B cell (primary cell): Measurements from ENCODE around the gene TP53BP2. TPM values are rescaled to one million over a fixed set of nuclear protein-coding genes. Genes with fewer than 3 reads are reported as not detected.

Source experiments
- ATAC-seq: fragments of 200-7000 bp; cut with Tn5 transposase; one replicate; pipeline ENCODE4 v1.10.0; 2021; ENCODE audit warnings: low read depth, mild to moderate bottlenecking, moderate number of reproducible peaks, moderate library complexity
- CTCF ChIA-PET: fragments of 350-600 bp; sonication (Branson Sonifier 250); formaldehyde crosslinking; loops from one replicate; lab custom pipeline; 2021; ENCODE audit warnings: antibody characterized with exemption, inconsistent platforms; lab: Charles Lee
- POLR2A ChIA-PET: fragments of 350-600 bp; sonication (Branson Sonifier 250); formaldehyde crosslinking; loops from one replicate; lab custom pipeline; 2021; ENCODE audit warnings: antibody characterized with exemption; lab: Charles Lee
- DNase-seq: peaks from one replicate; pipeline ENCODE4 v3.0.0; 2013
- H2AFZ ChIP-seq: 2 replicates; pipeline ENCODE4 v1.6.1; 2012; ENCODE audit warnings: mild to moderate bottlenecking, low read depth, low read length; ENCODE audit not compliant: insufficient read depth, poor library complexity, severe bottlenecking
- H3K27ac ChIP-seq, 2 donors: 1 replicate in 1 of 2; 2 replicates in 1 of 2; pipeline ENCODE4 v1.5.1; 2012 to 2013; ENCODE audit warnings: low read length in 2 of 2, mild to moderate bottlenecking in 2 of 2, moderate library complexity in 1 of 2
- H3K27me3 ChIP-seq, 4 experiments: fragments of 200-600 bp in 1 of 4; sonication (generic) in 1 of 4; replicated peaks in 1 of 4; 1 replicate in 2 of 4; 2 replicates in 2 of 4; pipeline versions ENCODE4 v1.6.1 to v1.7.0; 2013 to 2016; ENCODE audit warnings: low read length in 3 of 4, mild to moderate bottlenecking in 2 of 4, mixed read lengths in 1 of 4, moderate library complexity in 1 of 4; ENCODE audit not compliant: insufficient read depth in 4 of 4, control insufficient read depth in 3 of 4; ENCODE audit errors: control extremely low read depth in 1 of 4
- H3K36me3 ChIP-seq, 2 experiments: replicated peaks in 1 of 2; 1 replicate in 1 of 2; 2 replicates in 1 of 2; pipeline versions ENCODE4 v1.6.1 to v1.7.1; 2013; ENCODE audit warnings: low read length in 1 of 2; ENCODE audit not compliant: insufficient read depth in 2 of 2, control insufficient read depth in 1 of 2; ENCODE audit errors: control extremely low read depth in 1 of 2, extremely low read depth in 1 of 2
- H3K4me1 ChIP-seq, 2 donors: fragments of 200-600 bp in 1 of 2; sonication (generic) in 1 of 2; 1 replicate in 1 of 2; 2 replicates in 1 of 2; pipeline versions ENCODE4 v1.5.1 to v1.6.1; 2013 to 2017; ENCODE audit warnings: low read length in 2 of 2; ENCODE audit not compliant: control insufficient read depth in 2 of 2, insufficient read depth in 2 of 2
- H3K4me2 ChIP-seq: replicated peaks from 2 replicates; pipeline ENCODE3; 2012; ENCODE audit warnings: mild to moderate bottlenecking, low read depth, low read length; ENCODE audit not compliant: poor library complexity, severe bottlenecking
- H3K4me3 ChIP-seq, 5 experiments: fragments of 200-600 bp in 1 of 5; sonication (generic) in 1 of 5; 1 replicate in 3 of 5; 2 replicates in 2 of 5; pipeline versions ENCODE4 v1.5.1 to v1.7.0; 2011 to 2016; ENCODE audit warnings: low read length in 4 of 5, mild to moderate bottlenecking in 4 of 5, low read depth in 2 of 5, control low read depth in 1 of 5, moderate library complexity in 1 of 5; ENCODE audit not compliant: insufficient read depth in 1 of 5; ENCODE audit errors: control extremely low read depth in 1 of 5, extremely low read depth in 1 of 5
- H3K79me2 ChIP-seq: fragments of 200-600 bp; sonication (generic); one replicate; pipeline ENCODE4 v1.6.0; 2016; ENCODE audit warnings: low read length; ENCODE audit not compliant: control insufficient read depth, insufficient read depth
- H3K9ac ChIP-seq: fragments of 200-600 bp; sonication (generic); 2 replicates; pipeline ENCODE4 v1.6.1; 2017; ENCODE audit warnings: mild to moderate bottlenecking, low read length, moderate library complexity
- H3K9me3 ChIP-seq, 3 donors: one replicate each; pipeline versions ENCODE4 v1.6.1 to v1.7.1; 2013; ENCODE audit warnings: low read length in 2 of 3; ENCODE audit not compliant: control insufficient read depth in 2 of 3, insufficient read depth in 1 of 3; ENCODE audit errors: control extremely low read depth in 1 of 3
- H4K20me1 ChIP-seq: 2 replicates; pipeline ENCODE4 v1.6.0; 2012; ENCODE audit warnings: mild to moderate bottlenecking, low read length; ENCODE audit not compliant: insufficient read depth, control insufficient read depth, poor library complexity, severe bottlenecking
- H3K27ac Mint-ChIP-seq: one replicate; pipeline ENCODE4 v1.8.0; 2021; ENCODE audit warnings: mixed read lengths
- H3K27me3 Mint-ChIP-seq: one replicate; pipeline ENCODE4 v1.8.0; 2021; ENCODE audit warnings: mixed read lengths
- H3K4me1 Mint-ChIP-seq: one replicate; pipeline ENCODE4 v1.8.0; 2021; ENCODE audit warnings: mixed read lengths
- H3K4me3 Mint-ChIP-seq: one replicate; pipeline ENCODE4 v1.8.0; 2021; ENCODE audit warnings: mixed read lengths
- H3K9me3 Mint-ChIP-seq: one replicate; pipeline ENCODE4 v1.8.0; 2022; ENCODE audit warnings: mixed read lengths; ENCODE audit not compliant: insufficient read depth
- CTCF ChIP-seq: fragments of 200-600 bp; IDR thresholded peaks from one replicate; pipeline ENCODE4 v1.8.0; 2022; ENCODE audit warnings: antibody characterized with exemption, mild to moderate bottlenecking
- EZH2 ChIP-seq: IDR thresholded peaks from 2 replicates; pipeline ENCODE4 v1.6.1; 2012; ENCODE audit warnings: borderline replicate concordance, low read depth, mild to moderate bottlenecking, moderate library complexity, low read length; ENCODE audit not compliant: insufficient read depth, poor library complexity, severe bottlenecking
- WGBS: methylation state at CpG from one replicate; pipeline ENCODE4 v1.1.5; 2013; ENCODE audit warnings: missing lambda C conversion rate; ENCODE audit not compliant: insufficient coverage; 5-methylcytosine and 5-hydroxymethylcytosine counted together
- intact Hi-C: fragments of 100-400 bp; cut with micrococcal nuclease; formaldehyde crosslinking; loops from one replicate; pipeline ENCODE4 v1.10.0; 2022
- polyA plus RNA-seq: library from polyadenylated mRNA; depleted of rRNA; stranded (reverse); fragments of >200 nt; gene quantifications from 2 replicates; pipeline ENCODE4 v1.2.3, GENCODE V29; 2012
- total RNA-seq, 2 donors: library from RNA; stranded (reverse); fragments of 120-200 nt in 1 of 2; gene quantifications; 1 replicate in 1 of 2; 2 replicates in 1 of 2; pipeline versions ENCODE4 v1.2.3 to v1.2.4, GENCODE V29; 2013 to 2022

TP53BP2 gene
- total and polyA plus RNA-seq, 2 donors (not counting 1 experiment from before 2014, with no cell fraction given) = 10.8 to 40.0 TPM

DNA sequence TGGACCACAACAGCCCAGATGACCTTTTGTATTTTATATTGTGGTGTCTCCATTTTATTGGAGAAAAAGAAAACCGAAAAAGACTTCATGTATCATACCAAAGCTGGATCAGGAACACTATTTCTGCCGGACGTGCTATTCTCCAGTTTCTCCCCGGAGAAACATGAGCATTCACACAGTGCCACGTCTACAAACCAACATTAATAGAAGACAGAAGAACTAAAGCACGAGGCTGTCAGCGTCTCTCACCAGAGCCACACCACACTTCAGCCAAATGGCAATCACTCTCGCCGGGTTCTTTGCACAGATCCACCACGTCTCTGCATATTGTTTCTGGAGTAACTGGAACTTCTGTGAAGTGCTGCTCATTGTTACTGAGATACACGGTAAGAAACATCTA, 24.8 kb downstream of the TP53BP2 start:
- DNase-seq (no peak), ATAC-seq (no peak)
- Histone ChIP-seq H2AFZ (no peak overlapping the region), H3K27me3 (no peaks in the 10 kb centered on the region), H3K9me3 (no peaks in the 10 kb centered on the region), H4K20me1 (peaks cover 32% of the 10 kb centered on the region), H3K4me2 (no peak overlapping the region), H3K27ac (no peak overlapping the region), H3K36me3 (peaks cover 7 to 16% of the 10 kb centered on the region in 2 experiments), H3K79me2 (peaks cover 55% of the 10 kb centered on the region), H3K4me3 (no peak overlapping the region), H3K9ac (no peak overlapping the region), H3K4me1 (peaks cover 23 to 27% of the 10 kb centered on the region in 2 donors)
- WGBS = 89% methylated on average over 7 of the region's 11 CpGs
- Mint-ChIP-seq H3K4me3 (no peak overlapping the region), H3K9me3 (no peaks in the 10 kb centered on the region), H3K4me1 (peaks cover 40% of the 10 kb centered on the region), H3K27ac (no peak overlapping the region), H3K27me3 (no peaks in the 10 kb centered on the region)
- POLR2A ChIA-PET = interaction anchor here (0.7 kb wide), 1 partner anchor 10 kb away, joined by 4 read pairs; no protein-coding TSS in a partner anchor
- CTCF ChIA-PET = interaction anchor here (3.0 kb wide), 1 partner anchor 9 kb away, joined by 12 read pairs; no protein-coding TSS in a partner anchor
- intact Hi-C loops = no loop called here
- TF ChIP-seq EZH2 (no peak), CTCF (no peak)

DNA sequence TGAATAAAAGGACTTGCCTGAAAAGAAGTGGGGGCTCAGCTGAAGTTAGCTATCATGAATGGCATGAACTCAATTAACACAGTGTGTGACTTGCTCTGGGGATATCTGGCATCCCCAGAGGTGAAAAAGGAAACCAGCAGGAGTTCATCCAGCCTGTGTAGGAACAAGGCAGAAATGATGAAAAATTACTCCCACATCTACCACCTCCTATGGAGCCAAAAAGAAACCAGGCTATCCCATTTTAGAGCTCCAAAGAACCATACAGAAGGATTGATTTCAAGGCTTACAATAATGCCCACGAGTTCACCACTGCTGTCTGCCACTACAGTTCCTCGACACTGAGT, 25.3 kb downstream of the TP53BP2 start:
- Histone ChIP-seq H2AFZ (no peak overlapping the region), H3K79me2 (peaks cover 54% of the 10 kb centered on the region), H3K9me3 (no peaks in the 10 kb centered on the region), H3K27ac (no peak overlapping the region), H3K9ac (no peak overlapping the region), H4K20me1 (peaks cover 32% of the 10 kb centered on the region), H3K36me3 (peaks cover 8 to 17% of the 10 kb centered on the region in 2 experiments), H3K4me2 (no peak overlapping the region), H3K27me3 (no peaks in the 10 kb centered on the region), H3K4me1 (peaks cover 18 to 22% of the 10 kb centered on the region in 2 donors), H3K4me3 (no peak overlapping the region)
- DNase-seq (no peak), ATAC-seq (no peak)
- no peaks in the 10 kb centered on the region for H3K9me3 Mint-ChIP-seq
- CTCF ChIA-PET = interaction anchor here (3.0 kb wide), 1 partner anchor 9 kb away, joined by 12 read pairs; no protein-coding TSS in a partner anchor
- 85% methylated on average over 2 of the region's 2 CpGs for WGBS
- H3K4me1 Mint-ChIP-seq = peaks cover 35% of the 10 kb centered on the region
- intact Hi-C loops = no loop called here
- TF ChIP-seq CTCF = no peak
- no peak for TF ChIP-seq EZH2
- H3K4me3 Mint-ChIP-seq = no peak overlapping the region
- no peaks in the 10 kb centered on the region for H3K27me3 Mint-ChIP-seq
- POLR2A ChIA-PET = no interaction called here
- peak overlapping the region; percentile 12 for H3K27ac Mint-ChIP-seq
